ENCODE measurements around the gene OR10G3. TPM values are rescaled to one million over a fixed set of nuclear protein-coding genes. Genes with fewer than 3 reads are reported as not detected.

Gene OR10G3
- total and polyA plus RNA-seq, 2 of the 13 experiments (the other 11 are each of a cell fraction or from before 2014, with no cell fraction given), result not detected

DNA sequence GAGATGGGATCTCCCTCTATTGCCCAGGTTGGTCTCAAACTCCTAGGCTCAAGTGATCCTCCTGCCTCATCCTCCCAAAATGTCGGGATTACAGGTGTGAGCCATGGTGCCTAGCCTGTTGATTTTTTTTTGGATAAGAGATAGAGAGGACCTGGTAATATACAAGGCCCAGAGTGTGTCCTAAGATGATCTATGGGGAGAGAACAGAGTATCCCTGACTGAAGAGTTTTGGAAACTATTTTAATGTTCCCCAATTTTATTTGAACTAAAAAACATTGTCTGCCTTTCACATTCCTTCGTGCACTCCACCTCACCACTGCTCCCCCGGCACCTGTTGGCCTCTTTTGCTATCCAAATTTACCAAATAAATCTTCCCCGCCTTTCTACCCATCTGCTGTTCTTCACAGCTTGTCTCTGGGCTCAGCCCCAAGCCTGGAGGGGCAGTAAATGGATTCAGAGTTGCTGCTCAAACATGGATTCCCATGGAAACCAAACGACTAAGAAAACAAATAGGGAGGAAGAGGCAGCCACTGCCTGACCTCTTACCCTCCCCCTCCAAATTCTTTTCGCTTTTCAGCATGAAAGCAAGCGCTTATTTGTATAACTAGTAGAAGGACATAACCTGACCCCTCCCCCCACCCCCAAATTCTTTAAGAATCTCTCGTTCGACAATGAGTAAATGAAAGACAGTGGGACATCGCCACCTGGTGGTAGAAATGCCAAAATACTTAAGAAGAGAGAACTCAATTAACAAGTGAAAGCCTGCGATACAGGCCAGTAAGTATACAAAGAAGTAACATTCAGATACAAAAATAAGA lies 22.6 kb downstream of the OR10G3 start (continued):
- TF ChIP-seq, protein P1, sequence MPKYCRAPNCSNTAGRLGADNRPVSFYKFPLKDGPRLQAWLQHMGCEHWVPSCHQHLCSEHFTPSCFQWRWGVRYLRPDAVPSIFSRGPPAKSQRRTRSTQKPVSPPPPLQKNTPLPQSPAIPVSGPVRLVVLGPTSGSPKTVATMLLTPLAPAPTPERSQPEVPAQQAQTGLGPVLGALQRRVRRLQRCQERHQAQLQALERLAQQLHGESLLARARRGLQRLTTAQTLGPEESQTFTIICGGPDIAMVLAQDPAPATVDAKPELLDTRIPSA (CRISPR knock-in tag; IDR thresholded peaks at IDR 0.05; ENCODE audit: borderline replicate concordance), result no peak
- TF ChIP-seq, protein P2, sequence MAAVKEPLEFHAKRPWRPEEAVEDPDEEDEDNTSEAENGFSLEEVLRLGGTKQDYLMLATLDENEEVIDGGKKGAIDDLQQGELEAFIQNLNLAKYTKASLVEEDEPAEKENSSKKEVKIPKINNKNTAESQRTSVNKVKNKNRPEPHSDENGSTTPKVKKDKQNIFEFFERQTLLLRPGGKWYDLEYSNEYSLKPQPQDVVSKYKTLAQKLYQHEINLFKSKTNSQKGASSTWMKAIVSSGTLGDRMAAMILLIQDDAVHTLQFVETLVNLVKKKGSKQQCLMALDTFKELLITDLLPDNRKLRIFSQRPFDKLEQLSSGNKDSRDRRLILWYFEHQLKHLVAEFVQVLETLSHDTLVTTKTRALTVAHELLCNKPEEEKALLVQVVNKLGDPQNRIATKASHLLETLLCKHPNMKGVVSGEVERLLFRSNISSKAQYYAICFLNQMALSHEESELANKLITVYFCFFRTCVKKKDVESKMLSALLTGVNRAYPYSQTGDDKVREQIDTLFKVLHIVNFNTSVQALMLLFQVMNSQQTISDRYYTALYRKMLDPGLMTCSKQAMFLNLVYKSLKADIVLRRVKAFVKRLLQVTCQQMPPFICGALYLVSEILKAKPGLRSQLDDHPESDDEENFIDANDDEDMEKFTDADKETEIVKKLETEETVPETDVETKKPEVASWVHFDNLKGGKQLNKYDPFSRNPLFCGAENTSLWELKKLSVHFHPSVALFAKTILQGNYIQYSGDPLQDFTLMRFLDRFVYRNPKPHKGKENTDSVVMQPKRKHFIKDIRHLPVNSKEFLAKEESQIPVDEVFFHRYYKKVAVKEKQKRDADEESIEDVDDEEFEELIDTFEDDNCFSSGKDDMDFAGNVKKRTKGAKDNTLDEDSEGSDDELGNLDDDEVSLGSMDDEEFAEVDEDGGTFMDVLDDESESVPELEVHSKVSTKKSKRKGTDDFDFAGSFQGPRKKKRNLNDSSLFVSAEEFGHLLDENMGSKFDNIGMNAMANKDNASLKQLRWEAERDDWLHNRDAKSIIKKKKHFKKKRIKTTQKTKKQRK (IDR thresholded peaks at IDR 0.05; ENCODE audit: low read length), result no peak
- TF ChIP-seq ZFP37 (CRISPR knock-in tag; IDR thresholded peaks at IDR 0.05; ENCODE audit: borderline replicate concordance) (peak; percentile 39; the same call in 1 of the 2 replicates), MATR3 (CRISPR knock-in tag; IDR thresholded peaks at IDR 0.05) (no peak), NFE2L2 (IDR thresholded peaks at IDR 0.05; ENCODE audit: low read length) (no peak), MTF2 (CRISPR knock-in tag; IDR thresholded peaks at IDR 0.05; ENCODE audit: borderline replicate concordance) (no peak; the same call in 1 of the 2 replicates), ZNF468 (CRISPR knock-in tag; IDR thresholded peaks at IDR 0.05) (no peak; the same call in 1 of the 2 replicates), PHB2 (IDR thresholded peaks at IDR 0.05; ENCODE audit: partially characterized antibody) (no peak), MBNL3 (CRISPR knock-in tag; conservative IDR thresholded peaks at IDR 0.05) (no peak), ZNF652 (CRISPR knock-in tag; IDR thresholded peaks at IDR 0.05; ENCODE audit: borderline replicate concordance, low read depth) (peak; percentile 27; the same call in 1 of the 2 replicates), HIVEP1 (CRISPR knock-in tag; IDR thresholded peaks at IDR 0.05) (no peak), MAFK (conservative IDR thresholded peaks at IDR 0.05 in 1 of 2, IDR thresholded peaks at IDR 0.05 in 1 of 2; ENCODE audit: low read length in 2 of 2) (no peak), CREB1 (IDR thresholded peaks at IDR 0.05) (no peak), CREB1 (CRISPR knock-in tag; IDR thresholded peaks at IDR 0.05) (peak; percentile 64; the same call in 1 of the 2 replicates), SSRP1 (CRISPR knock-in tag; IDR thresholded peaks at IDR 0.05) (0 out of 2 replicates have a peak, but pooled peaks have one; percentile 66), FOXK2 (IDR thresholded peaks at IDR 0.05) (no peak), ERF (CRISPR knock-in tag; IDR thresholded peaks at IDR 0.05) (peak; percentile 56; the same call in 1 of the 2 replicates), ZNF768 (CRISPR knock-in tag; IDR thresholded peaks at IDR 0.05) (peak; percentile 74; the same call in 1 of the 2 replicates)
- TF ChIP-seq, protein P3, sequence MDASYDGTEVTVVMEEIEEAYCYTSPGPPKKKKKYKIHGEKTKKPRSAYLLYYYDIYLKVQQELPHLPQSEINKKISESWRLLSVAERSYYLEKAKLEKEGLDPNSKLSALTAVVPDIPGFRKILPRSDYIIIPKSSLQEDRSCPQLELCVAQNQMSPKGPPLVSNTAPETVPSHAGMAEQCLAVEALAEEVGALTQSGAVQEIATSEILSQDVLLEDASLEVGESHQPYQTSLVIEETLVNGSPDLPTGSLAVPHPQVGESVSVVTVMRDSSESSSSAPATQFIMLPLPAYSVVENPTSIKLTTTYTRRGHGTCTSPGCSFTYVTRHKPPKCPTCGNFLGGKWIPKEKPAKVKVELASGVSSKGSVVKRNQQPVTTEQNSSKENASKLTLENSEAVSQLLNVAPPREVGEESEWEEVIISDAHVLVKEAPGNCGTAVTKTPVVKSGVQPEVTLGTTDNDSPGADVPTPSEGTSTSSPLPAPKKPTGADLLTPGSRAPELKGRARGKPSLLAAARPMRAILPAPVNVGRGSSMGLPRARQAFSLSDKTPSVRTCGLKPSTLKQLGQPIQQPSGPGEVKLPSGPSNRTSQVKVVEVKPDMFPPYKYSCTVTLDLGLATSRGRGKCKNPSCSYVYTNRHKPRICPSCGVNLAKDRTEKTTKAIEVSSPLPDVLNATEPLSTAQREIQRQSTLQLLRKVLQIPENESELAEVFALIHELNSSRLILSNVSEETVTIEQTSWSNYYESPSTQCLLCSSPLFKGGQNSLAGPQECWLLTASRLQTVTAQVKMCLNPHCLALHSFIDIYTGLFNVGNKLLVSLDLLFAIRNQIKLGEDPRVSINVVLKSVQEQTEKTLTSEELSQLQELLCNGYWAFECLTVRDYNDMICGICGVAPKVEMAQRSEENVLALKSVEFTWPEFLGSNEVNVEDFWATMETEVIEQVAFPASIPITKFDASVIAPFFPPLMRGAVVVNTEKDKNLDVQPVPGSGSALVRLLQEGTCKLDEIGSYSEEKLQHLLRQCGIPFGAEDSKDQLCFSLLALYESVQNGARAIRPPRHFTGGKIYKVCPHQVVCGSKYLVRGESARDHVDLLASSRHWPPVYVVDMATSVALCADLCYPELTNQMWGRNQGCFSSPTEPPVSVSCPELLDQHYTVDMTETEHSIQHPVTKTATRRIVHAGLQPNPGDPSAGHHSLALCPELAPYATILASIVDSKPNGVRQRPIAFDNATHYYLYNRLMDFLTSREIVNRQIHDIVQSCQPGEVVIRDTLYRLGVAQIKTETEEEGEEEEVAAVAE (CRISPR knock-in tag; IDR thresholded peaks at IDR 0.05; ENCODE audit: borderline replicate concordance), result no peak
- TF ChIP-seq, protein P4, sequence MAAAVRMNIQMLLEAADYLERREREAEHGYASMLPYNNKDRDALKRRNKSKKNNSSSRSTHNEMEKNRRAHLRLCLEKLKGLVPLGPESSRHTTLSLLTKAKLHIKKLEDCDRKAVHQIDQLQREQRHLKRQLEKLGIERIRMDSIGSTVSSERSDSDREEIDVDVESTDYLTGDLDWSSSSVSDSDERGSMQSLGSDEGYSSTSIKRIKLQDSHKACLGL (CRISPR knock-in tag; IDR thresholded peaks at IDR 0.05), result no peak

All from HepG2 (cell line).